Measurements from ENCODE around the gene AOPEP. TPM values are rescaled to one million over a fixed set of nuclear protein-coding genes. Genes with fewer than 3 reads are reported as not detected.
A peak's percentile ranks its signal among the peaks of the same experiment; 100 is the strongest.

Gene AOPEP
- total RNA-seq, 1 donor from 2014 or later: 79.7 TPM

DNA sequence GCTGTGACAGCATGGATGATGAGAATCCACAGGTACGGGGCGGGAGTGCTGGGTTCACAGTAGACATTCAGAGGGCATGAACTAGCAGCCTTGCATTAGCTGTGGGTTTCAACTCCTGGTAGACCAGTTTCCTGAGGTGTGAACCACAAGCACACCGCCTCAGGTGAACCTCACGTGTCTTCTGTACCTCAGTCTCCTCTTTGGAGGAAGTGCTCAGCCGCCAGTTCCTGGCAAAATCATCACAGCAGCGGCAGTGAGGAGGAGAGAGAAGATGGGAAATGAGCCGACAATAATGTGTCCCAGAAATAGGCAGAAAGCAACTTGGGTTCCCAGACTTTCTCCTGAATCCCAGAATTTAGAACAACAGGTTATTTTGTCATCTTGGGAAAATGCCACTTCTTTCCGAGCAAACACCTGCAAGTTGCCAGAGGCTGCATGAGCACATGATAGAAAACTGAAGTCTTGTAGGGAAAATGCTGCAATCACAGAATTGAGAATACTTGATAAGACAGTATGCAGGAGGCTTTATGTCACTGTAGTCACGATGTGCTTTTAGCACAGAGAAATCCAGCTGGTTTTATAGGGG, 258.5 kb downstream of the AOPEP start:
- Histone ChIP-seq H3K36me3 (no peaks in the 10 kb centered on the region), H3K4me3 (no peak overlapping the region), H3K27me3 (no peaks in the 10 kb centered on the region), H3K27ac (no peak overlapping the region), H3K9me3 (no peaks in the 10 kb centered on the region), H3K4me1 (no peaks in the 10 kb centered on the region)
- intact Hi-C loops (cut with DNase I): no loop called here
- TF ChIP-seq, protein P1, sequence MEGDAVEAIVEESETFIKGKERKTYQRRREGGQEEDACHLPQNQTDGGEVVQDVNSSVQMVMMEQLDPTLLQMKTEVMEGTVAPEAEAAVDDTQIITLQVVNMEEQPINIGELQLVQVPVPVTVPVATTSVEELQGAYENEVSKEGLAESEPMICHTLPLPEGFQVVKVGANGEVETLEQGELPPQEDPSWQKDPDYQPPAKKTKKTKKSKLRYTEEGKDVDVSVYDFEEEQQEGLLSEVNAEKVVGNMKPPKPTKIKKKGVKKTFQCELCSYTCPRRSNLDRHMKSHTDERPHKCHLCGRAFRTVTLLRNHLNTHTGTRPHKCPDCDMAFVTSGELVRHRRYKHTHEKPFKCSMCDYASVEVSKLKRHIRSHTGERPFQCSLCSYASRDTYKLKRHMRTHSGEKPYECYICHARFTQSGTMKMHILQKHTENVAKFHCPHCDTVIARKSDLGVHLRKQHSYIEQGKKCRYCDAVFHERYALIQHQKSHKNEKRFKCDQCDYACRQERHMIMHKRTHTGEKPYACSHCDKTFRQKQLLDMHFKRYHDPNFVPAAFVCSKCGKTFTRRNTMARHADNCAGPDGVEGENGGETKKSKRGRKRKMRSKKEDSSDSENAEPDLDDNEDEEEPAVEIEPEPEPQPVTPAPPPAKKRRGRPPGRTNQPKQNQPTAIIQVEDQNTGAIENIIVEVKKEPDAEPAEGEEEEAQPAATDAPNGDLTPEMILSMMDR (IDR thresholded peaks at IDR 0.05): no peak
- DNase-seq: no peak
- no peak for ATAC-seq

DNA sequence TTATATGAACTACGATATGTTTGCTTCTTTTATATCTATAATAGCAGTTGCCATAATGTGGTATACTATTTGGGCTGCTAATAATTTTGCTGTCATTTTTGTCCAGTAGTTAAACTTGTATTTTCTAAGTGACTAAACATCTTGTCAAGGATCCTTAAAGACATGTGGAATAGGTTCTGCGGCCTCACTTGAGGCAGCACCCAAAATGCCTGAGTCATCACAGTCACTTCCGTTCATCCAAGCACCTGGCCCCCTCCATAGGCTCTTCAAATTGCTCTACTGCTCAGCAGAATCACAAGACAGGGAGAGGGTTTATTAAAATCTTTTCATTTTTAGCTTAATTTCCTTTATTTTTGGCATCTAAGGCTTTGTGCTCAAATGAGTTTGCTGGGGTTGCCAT, 259.1 kb downstream of the AOPEP start:
- ATAC-seq: peak; percentile 80
- H3K9me3 ChIP-seq: no peaks in the 10 kb centered on the region
- TF ChIP-seq, protein P1 (IDR thresholded peaks at IDR 0.05): no peak
- intact Hi-C loops (cut with DNase I): no loop called here
- H3K27me3 ChIP-seq: no peaks in the 10 kb centered on the region
- no peak overlapping the region for H3K27ac ChIP-seq
- DNase-seq: no peak
- H3K4me1 ChIP-seq: no peaks in the 10 kb centered on the region
- H3K4me3 ChIP-seq: no peak overlapping the region
- no peaks in the 10 kb centered on the region for H3K36me3 ChIP-seq

- H3K4me1 ChIP-seq: peaks cover 10% of the 10 kb centered on the region
- intact Hi-C loops (cut with DNase I): no loop called here
- H3K36me3 ChIP-seq: no peaks in the 10 kb centered on the region
- no peaks in the 10 kb centered on the region for H3K27me3 ChIP-seq
- TF ChIP-seq, protein P1 (IDR thresholded peaks at IDR 0.05): no peak
- no peak overlapping the region for H3K4me3 ChIP-seq
- no peak for DNase-seq
- no peak for ATAC-seq
- H3K27ac ChIP-seq: no peak overlapping the region
- no peaks in the 10 kb centered on the region for H3K9me3 ChIP-seq
These were observed 261.2 kb downstream of the AOPEP start for GRCh38 chr9:94987731-94988130.

DNA sequence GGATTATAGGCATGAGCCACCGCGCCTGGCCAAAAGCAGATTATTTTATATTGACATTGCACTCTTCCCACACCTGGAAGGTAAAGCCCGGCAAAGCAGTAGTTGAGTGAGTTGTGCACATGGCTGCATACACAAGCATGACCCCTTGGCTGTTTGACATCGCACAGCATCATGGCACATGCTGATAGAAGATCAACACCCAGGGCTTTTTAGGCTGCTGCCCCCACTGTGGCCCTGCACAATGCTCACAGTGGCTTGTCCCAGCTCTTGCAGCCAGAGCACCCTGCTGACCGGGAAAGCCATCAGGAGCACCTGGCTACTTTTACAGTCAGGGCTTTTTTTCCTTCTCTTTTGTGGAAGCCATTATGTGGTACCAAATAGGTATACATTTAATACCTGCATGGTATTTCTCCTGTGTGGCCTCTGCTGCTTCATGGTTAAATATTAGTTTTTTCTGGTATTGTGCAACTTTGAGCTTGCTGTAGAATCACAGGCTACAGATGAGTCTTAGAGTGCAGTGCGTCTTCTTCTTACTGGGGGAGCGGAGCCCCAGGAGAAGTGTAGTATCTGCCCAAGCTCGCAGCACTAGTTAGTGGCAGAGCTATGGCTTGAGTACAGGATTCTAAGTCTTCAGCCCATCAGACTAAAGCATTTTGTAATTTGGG, 264.5 kb downstream of the AOPEP start:
- Histone ChIP-seq H3K9me3 (no peaks in the 10 kb centered on the region), H3K4me3 (no peak overlapping the region), H3K27me3 (no peaks in the 10 kb centered on the region), H3K27ac (no peak overlapping the region), H3K4me1 (peaks cover 30% of the 10 kb centered on the region), H3K36me3 (no peaks in the 10 kb centered on the region)
- intact Hi-C loops (cut with DNase I): no loop called here
- TF ChIP-seq, protein P1 (IDR thresholded peaks at IDR 0.05): no peak
- no peak for DNase-seq
- ATAC-seq: no peak

- intact Hi-C loops (cut with DNase I): no loop called here
- Histone ChIP-seq H3K27me3 (no peaks in the 10 kb centered on the region), H3K9me3 (no peaks in the 10 kb centered on the region), H3K4me1 (peaks cover 30% of the 10 kb centered on the region), H3K4me3 (no peak overlapping the region), H3K36me3 (no peaks in the 10 kb centered on the region), H3K27ac (peak overlapping the region; percentile 33)
- TF ChIP-seq, protein P1 (IDR thresholded peaks at IDR 0.05): no peak
- ATAC-seq: no peak
- no peak for DNase-seq
These were observed 265.7 kb downstream of the AOPEP start for GRCh38 chr9:94991961-94992907.

All from upper lobe of right lung (tissue), 1 donor.